Measurements from ENCODE around the gene CNPY1. TPM values are rescaled to one million over a fixed set of nuclear protein-coding genes. Genes with fewer than 3 reads are reported as not detected.

Gene CNPY1
- total RNA-seq, 1 donor from 2014 or later = not detected

GRCh38 chr7:155581954-155582353 is 35.6 kb upstream of the CNPY1 start:
- TF ChIP-seq CTCF (conservative IDR thresholded peaks at IDR 0.05) = no peak
- no peaks in the 10 kb centered on the region for H3K36me3 Mint-ChIP-seq
- H3K4me1 Mint-ChIP-seq (ENCODE audit: unreplicated experiment) = no peaks in the 10 kb centered on the region
- DNase-seq (ENCODE audit: extremely low spot score, unreplicated experiment) = no peak
- no peaks in the 10 kb centered on the region for H3K9me3 Mint-ChIP-seq
- H3K4me3 Mint-ChIP-seq = no peak overlapping the region
- H3K27me3 Mint-ChIP-seq = peaks cover 45% of the 10 kb centered on the region
- no peak overlapping the region for H3K27ac Mint-ChIP-seq

GRCh38 chr7:155581107-155581830 is 34.9 kb upstream of the CNPY1 start:
- Mint-ChIP-seq H3K9me3 (no peaks in the 10 kb centered on the region), H3K4me3 (no peak overlapping the region), H3K4me1 (ENCODE audit: unreplicated experiment) (no peaks in the 10 kb centered on the region), H3K36me3 (no peaks in the 10 kb centered on the region), H3K27me3 (peaks cover 44% of the 10 kb centered on the region), H3K27ac (no peak overlapping the region)
- TF ChIP-seq CTCF (conservative IDR thresholded peaks at IDR 0.05) = no peak
- no peak for DNase-seq (ENCODE audit: extremely low spot score, unreplicated experiment)

GRCh38 chr7:155580367-155580766 is 34.0 kb upstream of the CNPY1 start:
- DNase-seq (ENCODE audit: extremely low spot score, unreplicated experiment) = no peak
- TF ChIP-seq CTCF (conservative IDR thresholded peaks at IDR 0.05) = no peak

GRCh38 chr7:155579565-155579964 is 33.2 kb upstream of the CNPY1 start:
- no peaks in the 10 kb centered on the region for H3K36me3 Mint-ChIP-seq
- no peak overlapping the region for H3K27ac Mint-ChIP-seq
- no peaks in the 10 kb centered on the region for H3K9me3 Mint-ChIP-seq
- peaks cover 32% of the 10 kb centered on the region for H3K27me3 Mint-ChIP-seq
- no peak for DNase-seq (ENCODE audit: extremely low spot score, unreplicated experiment)
- H3K4me3 Mint-ChIP-seq = no peak overlapping the region
- no peaks in the 10 kb centered on the region for H3K4me1 Mint-ChIP-seq (ENCODE audit: unreplicated experiment)
- TF ChIP-seq CTCF (conservative IDR thresholded peaks at IDR 0.05) = no peak

More at GRCh38 chr7:155580367-155580766, 34.0 kb upstream of the CNPY1 start:
- peaks cover 36% of the 10 kb centered on the region for H3K27me3 Mint-ChIP-seq
- no peaks in the 10 kb centered on the region for H3K9me3 Mint-ChIP-seq
- no peak overlapping the region for H3K4me3 Mint-ChIP-seq
- no peak overlapping the region for H3K27ac Mint-ChIP-seq
- no peaks in the 10 kb centered on the region for H3K4me1 Mint-ChIP-seq (ENCODE audit: unreplicated experiment)
- H3K36me3 Mint-ChIP-seq = no peaks in the 10 kb centered on the region

- Mint-ChIP-seq H3K4me3 (no peak overlapping the region), H3K9me3 (no peaks in the 10 kb centered on the region), H3K27ac (no peak overlapping the region), H3K27me3 (peaks cover 27% of the 10 kb centered on the region), H3K4me1 (ENCODE audit: unreplicated experiment) (no peaks in the 10 kb centered on the region), H3K36me3 (no peaks in the 10 kb centered on the region)
- TF ChIP-seq CTCF (conservative IDR thresholded peaks at IDR 0.05) = no peak
- DNase-seq (ENCODE audit: extremely low spot score, unreplicated experiment) = no peak
Observed at GRCh38 chr7:155578016-155578415, 31.7 kb upstream of the CNPY1 start.
